Measurements from ENCODE around the gene TNS3.

DNA sequence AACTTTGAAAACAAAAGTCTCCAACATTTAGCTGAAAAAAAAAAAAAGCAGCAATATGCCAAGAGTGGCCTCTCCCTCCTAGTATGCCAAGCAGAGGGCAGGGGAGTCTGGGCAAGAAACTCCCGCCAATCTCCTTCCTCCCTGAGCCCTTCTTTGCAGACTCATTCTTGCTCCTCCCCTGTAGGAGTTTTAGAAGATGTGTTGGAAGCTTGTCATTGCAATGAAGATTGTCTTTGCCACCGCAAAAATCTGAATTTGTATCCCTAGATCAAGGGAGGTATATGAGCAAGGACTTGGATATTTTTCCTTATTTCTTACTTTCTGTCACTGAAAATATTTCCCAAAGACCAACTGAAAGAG lies 2.6 kb upstream of the TNS3 start:
- no peak for TF ChIP-seq CTCF (IDR thresholded peaks at IDR 0.05)
- TF ChIP-seq POLR2A (IDR thresholded peaks at IDR 0.05; ENCODE audit: low read depth), result no peak
- no peak for TF ChIP-seq POLR2AphosphoS5 (IDR thresholded peaks at IDR 0.05)
